ENCODE measurements around the gene DYNC1H1. TPM values are rescaled to one million over a fixed set of nuclear protein-coding genes. Genes with fewer than 3 reads are reported as not detected.
"Not testable (repeated sequence)": the region's sequence is repeated elsewhere in the genome, so short reads cannot be mapped to it uniquely, and the experiment has no call there.

The DYNC1H1 gene
- total RNA-seq, 2 donors from 2014 or later, result 345 to 359 TPM

DNA sequence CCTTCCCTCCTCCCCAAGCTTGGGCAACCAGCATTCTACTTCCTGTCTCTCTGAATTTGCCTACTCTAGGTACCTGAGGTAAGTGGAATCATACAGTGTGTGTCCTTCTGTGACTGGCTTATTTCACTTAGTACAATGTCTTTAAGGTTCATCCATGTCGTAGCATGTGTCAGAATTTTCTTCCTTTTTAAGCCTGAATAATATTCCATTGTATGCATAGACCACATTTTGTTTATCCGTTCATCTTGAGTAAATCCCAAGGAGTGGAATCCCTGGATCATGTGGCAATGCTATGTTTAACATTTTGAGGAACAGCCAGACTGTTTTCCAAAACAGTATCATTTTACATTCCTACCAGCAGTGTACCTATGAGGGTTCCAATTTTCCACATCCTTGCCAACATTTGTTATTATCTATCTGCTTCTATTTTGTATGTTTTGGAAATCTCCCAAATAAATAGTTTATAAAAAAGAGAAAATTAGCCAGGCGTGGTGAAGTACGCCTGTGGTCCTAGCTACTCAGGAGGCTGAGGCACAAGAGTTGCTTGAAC, 110.1 kb downstream of the DYNC1H1 start:
- Histone ChIP-seq H3K9ac (ENCODE audit: low read depth in 2 of 2, low read length in 2 of 2) (no peak overlapping the region), H3K27me3 (no peaks in the 10 kb centered on the region), H3K9me3 (no peaks in the 10 kb centered on the region), H3K27ac (no peak overlapping the region), H3K4me1 (no peaks in the 10 kb centered on the region), H3K4me3 (no peak overlapping the region), H3K36me3 (no peaks in the 10 kb centered on the region)
- no peak for DNase-seq
- TF ChIP-seq, protein P1, sequence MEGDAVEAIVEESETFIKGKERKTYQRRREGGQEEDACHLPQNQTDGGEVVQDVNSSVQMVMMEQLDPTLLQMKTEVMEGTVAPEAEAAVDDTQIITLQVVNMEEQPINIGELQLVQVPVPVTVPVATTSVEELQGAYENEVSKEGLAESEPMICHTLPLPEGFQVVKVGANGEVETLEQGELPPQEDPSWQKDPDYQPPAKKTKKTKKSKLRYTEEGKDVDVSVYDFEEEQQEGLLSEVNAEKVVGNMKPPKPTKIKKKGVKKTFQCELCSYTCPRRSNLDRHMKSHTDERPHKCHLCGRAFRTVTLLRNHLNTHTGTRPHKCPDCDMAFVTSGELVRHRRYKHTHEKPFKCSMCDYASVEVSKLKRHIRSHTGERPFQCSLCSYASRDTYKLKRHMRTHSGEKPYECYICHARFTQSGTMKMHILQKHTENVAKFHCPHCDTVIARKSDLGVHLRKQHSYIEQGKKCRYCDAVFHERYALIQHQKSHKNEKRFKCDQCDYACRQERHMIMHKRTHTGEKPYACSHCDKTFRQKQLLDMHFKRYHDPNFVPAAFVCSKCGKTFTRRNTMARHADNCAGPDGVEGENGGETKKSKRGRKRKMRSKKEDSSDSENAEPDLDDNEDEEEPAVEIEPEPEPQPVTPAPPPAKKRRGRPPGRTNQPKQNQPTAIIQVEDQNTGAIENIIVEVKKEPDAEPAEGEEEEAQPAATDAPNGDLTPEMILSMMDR (IDR thresholded peaks at IDR 0.05), result no peak
- intact Hi-C loops (cut with DNase I), result no loop called here

DNA sequence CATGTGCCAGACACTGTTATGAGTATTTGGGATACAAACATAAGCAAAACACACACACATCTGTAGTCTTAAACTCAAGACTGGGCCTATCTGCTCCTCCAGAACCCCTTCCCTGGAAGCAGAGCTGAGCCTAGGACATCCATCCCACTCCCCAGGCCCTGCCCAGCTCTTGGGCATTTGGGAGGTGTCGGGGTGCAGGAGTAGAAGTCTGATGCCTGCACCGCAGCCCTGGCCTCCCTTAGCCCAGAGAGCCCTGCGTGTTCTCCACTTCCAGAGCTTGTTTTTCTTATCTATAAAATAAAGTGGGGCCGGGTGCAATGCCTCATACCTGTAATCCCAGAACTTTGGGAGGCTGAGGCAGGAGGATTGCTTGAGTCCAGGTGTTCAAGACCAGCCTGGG, 110.8 kb downstream of the DYNC1H1 start:
- TF ChIP-seq, protein P1 (IDR thresholded peaks at IDR 0.05), result no peak
- Histone ChIP-seq H3K36me3 (no peaks in the 10 kb centered on the region), H3K9ac (ENCODE audit: low read depth in 2 of 2, low read length in 2 of 2) (no peak overlapping the region), H3K9me3 (no peaks in the 10 kb centered on the region), H3K4me1 (no peaks in the 10 kb centered on the region), H3K27ac (no peak overlapping the region), H3K4me3 (no peak overlapping the region), H3K27me3 (no peaks in the 10 kb centered on the region)
- DNase-seq, result no peak
- intact Hi-C loops (cut with DNase I), result no loop called here

DNA sequence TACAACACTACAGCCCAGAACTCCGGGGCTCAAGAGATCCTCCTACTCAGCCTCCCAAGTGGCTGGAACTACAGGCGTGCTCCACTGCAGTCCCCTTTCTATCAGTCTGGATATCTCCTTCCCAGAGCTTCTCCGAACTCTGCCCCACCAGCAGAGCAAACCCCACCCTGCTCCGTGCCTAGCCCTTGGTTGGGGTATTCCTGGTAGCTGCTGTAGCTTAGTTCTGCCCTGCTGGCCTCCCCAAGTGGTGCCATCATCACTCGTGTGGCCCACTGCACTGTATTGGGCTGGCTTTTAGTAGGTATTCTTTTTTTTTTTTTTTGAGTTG, 113.0 kb downstream of the DYNC1H1 start:
- no peaks in the 10 kb centered on the region for H3K27me3 ChIP-seq
- H3K36me3 ChIP-seq, result peaks cover 7% of the 10 kb centered on the region
- intact Hi-C loops (cut with DNase I), result no loop called here
- no peaks in the 10 kb centered on the region for H3K9me3 ChIP-seq
- H3K9ac ChIP-seq (ENCODE audit: low read depth in 2 of 2, low read length in 2 of 2), result no peak overlapping the region
- no peak overlapping the region for H3K4me3 ChIP-seq
- no peak for DNase-seq
- TF ChIP-seq, protein P1 (IDR thresholded peaks at IDR 0.05), result no peak
- H3K27ac ChIP-seq, result no peak overlapping the region
- peaks cover 4% of the 10 kb centered on the region for H3K4me1 ChIP-seq

DNA sequence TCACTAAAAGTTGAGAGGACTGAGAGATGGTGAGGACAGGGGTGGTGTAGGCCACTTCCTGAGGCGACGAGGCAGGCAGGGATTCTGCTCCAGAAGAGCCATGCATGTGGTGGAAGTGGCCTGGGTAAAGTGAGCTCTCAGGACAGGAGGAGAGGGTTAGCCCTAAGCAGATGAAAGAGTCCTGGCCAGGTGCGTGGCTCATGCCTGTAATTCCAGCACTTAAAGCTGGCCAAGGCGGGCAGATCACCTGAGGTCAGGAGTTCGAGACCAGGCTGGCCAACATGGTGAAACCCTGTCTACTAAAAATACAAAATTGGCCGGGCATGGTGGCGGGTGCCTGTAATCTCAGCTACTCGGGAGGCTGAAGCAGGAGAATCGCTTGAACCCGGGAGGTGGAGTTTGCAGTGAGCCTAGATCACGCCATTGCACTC, 114.0 kb downstream of the DYNC1H1 start:
- H3K4me1 ChIP-seq; intact Hi-C loops (cut with DNase I); H3K9ac ChIP-seq (ENCODE audit: low read depth in 2 of 2, low read length in 2 of 2); H3K4me3 ChIP-seq; H3K9me3 ChIP-seq; H3K27me3 ChIP-seq; H3K27ac ChIP-seq; DNase-seq: not testable (repeated sequence)
- H3K36me3 ChIP-seq, result peaks cover 17% of the 10 kb centered on the region

DNA sequence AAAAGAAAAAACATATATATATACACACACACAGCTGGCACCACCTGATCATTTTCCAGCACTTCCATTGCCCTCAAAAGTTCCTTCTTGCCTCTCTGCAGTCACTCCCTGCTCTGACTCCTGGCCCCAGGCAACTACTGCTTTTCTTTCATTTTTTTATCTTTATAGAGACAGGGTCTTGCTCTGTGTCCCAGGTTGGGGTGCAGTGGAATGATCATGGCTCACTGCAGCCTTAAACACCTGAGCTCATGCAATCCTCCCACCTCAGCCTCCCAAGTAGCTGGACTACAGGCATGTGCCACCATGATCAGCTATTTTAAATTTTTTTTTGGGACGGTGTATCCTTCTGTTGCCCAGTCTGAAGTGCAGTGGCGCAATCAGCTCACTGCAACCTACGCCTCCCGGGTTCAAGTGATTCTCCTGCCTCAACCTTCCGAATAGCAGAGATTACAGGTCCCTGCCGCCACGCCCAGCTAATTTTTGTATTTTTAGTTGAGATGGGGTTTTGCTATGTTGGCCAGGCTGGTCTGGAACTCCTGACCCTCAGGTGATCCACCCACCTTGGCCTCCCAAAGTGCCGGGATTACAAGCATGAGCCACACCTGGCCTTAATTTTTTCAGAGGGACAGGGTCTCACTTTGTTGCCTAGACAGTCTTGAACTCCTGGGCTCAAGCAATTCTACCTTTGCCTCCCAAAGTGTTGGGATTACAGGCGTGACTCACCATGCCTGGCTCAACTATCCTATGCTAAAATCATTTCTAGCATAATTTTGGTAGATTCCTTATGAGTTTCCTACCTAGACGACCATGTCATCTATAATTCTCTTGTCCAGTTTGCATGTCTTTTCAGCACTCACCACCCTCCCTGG, 114.7 kb downstream of the DYNC1H1 start:
- Histone ChIP-seq H3K4me1 (peaks cover 4% of the 10 kb centered on the region), H3K4me3 (no peak overlapping the region), H3K9ac (ENCODE audit: low read depth in 2 of 2, low read length in 2 of 2) (no peak overlapping the region), H3K9me3 (no peaks in the 10 kb centered on the region), H3K36me3 (peaks cover 17% of the 10 kb centered on the region), H3K27me3 (no peaks in the 10 kb centered on the region), H3K27ac (no peak overlapping the region)
- intact Hi-C loops (cut with DNase I), result no loop called here
- TF ChIP-seq, protein P1 (IDR thresholded peaks at IDR 0.05), result no peak
- peak; percentile 20 for DNase-seq

DNA sequence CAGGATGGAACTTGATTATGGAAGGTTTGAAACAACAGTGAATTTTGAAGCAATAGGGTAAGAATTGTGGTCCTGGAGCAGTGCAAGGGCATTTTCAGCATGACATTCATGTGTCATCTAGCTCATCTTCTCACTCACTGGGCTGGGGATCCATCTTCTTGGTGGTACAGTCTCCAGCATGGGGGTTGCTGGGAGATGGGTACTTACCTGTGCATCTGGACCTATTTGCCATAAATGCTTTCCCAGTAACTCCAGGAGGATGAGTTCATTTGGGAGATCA, 115.3 kb downstream of the DYNC1H1 start:
- H3K27me3 ChIP-seq, result no peaks in the 10 kb centered on the region
- H3K36me3 ChIP-seq, result peaks cover 21% of the 10 kb centered on the region
- H3K4me1 ChIP-seq, result peaks cover 7% of the 10 kb centered on the region
- H3K9me3 ChIP-seq, result no peaks in the 10 kb centered on the region
- intact Hi-C loops (cut with DNase I), result no loop called here
- no peak overlapping the region for H3K27ac ChIP-seq
- TF ChIP-seq, protein P1 (IDR thresholded peaks at IDR 0.05), result no peak
- H3K4me3 ChIP-seq, result no peak overlapping the region
- H3K9ac ChIP-seq (ENCODE audit: low read depth in 2 of 2, low read length in 2 of 2), result no peak overlapping the region
- DNase-seq, result peak; percentile 32
